ENCODE measurements around the gene OR2A12.

The OR2A12 gene

DNA sequence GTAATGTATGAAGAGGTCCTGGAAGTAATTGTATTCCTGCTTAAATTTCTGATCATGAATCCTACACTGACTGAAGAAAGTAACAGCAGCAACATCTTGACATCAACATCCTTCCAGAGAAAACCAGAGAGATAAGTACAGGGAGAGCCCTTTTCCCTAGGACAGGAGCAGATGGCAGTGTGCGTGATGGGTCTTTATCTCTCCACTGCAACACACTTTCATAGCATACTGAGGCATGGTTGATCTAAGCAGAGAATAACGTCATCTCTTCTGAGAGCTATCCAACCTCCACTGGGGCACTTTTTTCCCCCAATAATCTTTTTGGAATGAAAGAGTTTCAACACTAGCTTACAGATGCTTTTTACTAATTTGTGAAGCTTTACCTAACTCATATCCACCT lies 16.1 kb upstream of the OR2A12 start:
- Mint-ChIP-seq H3K9me3 (peaks cover 7% of the 10 kb centered on the region), H3K36me3 (ENCODE audit: low read depth) (no peaks in the 10 kb centered on the region), H3K27ac (no peak overlapping the region), H3K4me3 (no peak overlapping the region), H3K4me1 (no peaks in the 10 kb centered on the region), H3K27me3 (ENCODE audit: low read depth, poor library complexity) (peaks cover 11% of the 10 kb centered on the region)
- DNase-seq = no peak
- TF ChIP-seq, protein P1, sequence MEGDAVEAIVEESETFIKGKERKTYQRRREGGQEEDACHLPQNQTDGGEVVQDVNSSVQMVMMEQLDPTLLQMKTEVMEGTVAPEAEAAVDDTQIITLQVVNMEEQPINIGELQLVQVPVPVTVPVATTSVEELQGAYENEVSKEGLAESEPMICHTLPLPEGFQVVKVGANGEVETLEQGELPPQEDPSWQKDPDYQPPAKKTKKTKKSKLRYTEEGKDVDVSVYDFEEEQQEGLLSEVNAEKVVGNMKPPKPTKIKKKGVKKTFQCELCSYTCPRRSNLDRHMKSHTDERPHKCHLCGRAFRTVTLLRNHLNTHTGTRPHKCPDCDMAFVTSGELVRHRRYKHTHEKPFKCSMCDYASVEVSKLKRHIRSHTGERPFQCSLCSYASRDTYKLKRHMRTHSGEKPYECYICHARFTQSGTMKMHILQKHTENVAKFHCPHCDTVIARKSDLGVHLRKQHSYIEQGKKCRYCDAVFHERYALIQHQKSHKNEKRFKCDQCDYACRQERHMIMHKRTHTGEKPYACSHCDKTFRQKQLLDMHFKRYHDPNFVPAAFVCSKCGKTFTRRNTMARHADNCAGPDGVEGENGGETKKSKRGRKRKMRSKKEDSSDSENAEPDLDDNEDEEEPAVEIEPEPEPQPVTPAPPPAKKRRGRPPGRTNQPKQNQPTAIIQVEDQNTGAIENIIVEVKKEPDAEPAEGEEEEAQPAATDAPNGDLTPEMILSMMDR (IDR thresholded peaks at IDR 0.05) = no peak

DNA sequence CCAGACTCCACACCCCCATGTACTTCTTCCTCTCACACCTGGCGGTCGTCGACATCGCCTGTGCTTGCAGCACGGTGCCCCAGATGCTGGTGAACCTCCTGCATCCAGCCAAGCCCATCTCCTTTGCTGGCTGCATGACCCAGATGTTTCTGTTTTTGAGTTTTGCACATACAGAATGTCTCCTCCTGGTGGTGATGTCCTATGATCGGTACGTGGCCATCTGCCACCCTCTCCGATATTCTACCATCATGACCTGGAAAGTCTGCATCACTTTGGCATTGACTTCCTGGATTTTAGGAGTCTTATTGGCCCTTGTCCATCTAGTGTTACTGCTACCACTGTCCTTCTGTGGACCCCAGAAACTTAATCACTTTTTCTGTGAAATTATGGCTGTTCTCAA lies 11.7 kb upstream of the OR2A12 start:
- H3K4me1 Mint-ChIP-seq = no peaks in the 10 kb centered on the region
- no peaks in the 10 kb centered on the region for H3K36me3 Mint-ChIP-seq (ENCODE audit: low read depth)
- peaks cover 9% of the 10 kb centered on the region for H3K27me3 Mint-ChIP-seq (ENCODE audit: low read depth, poor library complexity)
- TF ChIP-seq, protein P1 (IDR thresholded peaks at IDR 0.05) = no peak
- H3K27ac Mint-ChIP-seq = no peak overlapping the region
- DNase-seq = no peak
- H3K4me3 Mint-ChIP-seq = no peak overlapping the region
- no peaks in the 10 kb centered on the region for H3K9me3 Mint-ChIP-seq

DNA sequence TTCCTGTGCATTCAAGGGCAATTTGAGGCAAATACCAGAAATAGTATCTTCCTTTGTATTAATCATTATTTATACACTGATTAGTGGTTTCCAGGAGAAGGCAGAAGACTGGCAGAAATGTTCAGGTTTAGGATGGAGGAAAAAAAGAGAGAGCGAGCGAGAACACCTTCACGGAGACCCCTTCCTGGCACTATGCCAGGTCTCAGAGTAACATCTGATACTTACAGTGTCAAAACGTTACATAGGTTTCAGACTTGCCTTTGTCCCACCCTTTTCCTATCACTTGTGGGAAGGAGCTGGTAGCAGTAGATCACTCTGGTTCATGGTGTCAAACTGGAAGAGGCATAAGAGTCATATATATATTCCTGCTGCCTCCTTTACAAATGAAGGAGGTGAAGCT lies 652 bp downstream of the OR2A12 start:
- Mint-ChIP-seq H3K4me3 (no peak overlapping the region), H3K27me3 (ENCODE audit: low read depth, poor library complexity) (peaks cover 4% of the 10 kb centered on the region), H3K9me3 (peaks cover 5% of the 10 kb centered on the region), H3K4me1 (no peaks in the 10 kb centered on the region), H3K27ac (no peak overlapping the region), H3K36me3 (ENCODE audit: low read depth) (no peaks in the 10 kb centered on the region)
- TF ChIP-seq, protein P1 (IDR thresholded peaks at IDR 0.05) = no peak
- DNase-seq = no peak

DNA sequence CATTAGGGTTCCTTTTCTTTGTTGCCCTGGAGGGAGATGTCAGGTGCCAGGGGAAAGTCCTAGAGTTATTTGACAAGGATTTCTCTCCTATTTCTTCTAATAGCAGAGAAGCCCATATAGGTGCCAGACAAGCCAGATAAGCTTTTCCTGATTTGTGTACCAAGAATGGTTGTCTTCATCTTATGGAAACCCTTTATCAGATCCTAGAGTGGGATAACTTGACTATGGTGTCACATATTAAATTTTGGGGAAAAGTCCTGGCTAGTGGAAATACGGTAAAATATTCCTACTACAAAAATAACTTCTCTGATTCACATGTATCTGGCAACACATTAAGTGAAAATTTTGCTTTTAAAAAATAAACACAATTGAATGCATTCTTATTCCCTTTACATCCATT lies 1.2 kb downstream of the OR2A12 start:
- peaks cover 4% of the 10 kb centered on the region for H3K27me3 Mint-ChIP-seq (ENCODE audit: low read depth, poor library complexity)
- H3K4me1 Mint-ChIP-seq = no peaks in the 10 kb centered on the region
- peaks cover 10% of the 10 kb centered on the region for H3K9me3 Mint-ChIP-seq
- H3K36me3 Mint-ChIP-seq (ENCODE audit: low read depth) = no peaks in the 10 kb centered on the region
- no peak for DNase-seq
- TF ChIP-seq, protein P1 (IDR thresholded peaks at IDR 0.05) = no peak
- H3K4me3 Mint-ChIP-seq = no peak overlapping the region
- no peak overlapping the region for H3K27ac Mint-ChIP-seq

DNA sequence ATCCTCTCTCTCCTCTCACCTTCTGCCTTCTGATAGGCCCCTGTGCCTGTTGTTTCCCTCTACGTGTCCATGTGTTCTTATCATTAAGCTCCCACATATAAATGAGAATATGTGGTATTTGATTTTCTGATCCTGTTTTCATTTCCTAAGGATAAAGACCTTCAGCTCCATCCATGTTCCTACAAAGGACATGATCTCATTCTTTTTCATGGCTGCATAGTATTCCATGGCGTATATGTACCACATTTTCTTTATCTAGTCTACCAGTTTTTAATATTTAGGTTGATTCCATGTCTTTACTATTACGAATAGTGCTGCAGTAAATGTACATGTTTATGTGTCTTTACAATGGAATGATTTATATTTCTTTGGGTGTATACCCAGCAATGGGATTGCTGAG lies 4.6 kb downstream of the OR2A12 start:
- Mint-ChIP-seq H3K27ac (no peak overlapping the region), H3K4me1 (no peaks in the 10 kb centered on the region), H3K4me3 (no peak overlapping the region), H3K36me3 (ENCODE audit: low read depth) (no peaks in the 10 kb centered on the region), H3K9me3 (peaks cover 13% of the 10 kb centered on the region), H3K27me3 (ENCODE audit: low read depth, poor library complexity) (peaks cover 4% of the 10 kb centered on the region)
- TF ChIP-seq, protein P1 (IDR thresholded peaks at IDR 0.05) = no peak
- DNase-seq = no peak

DNA sequence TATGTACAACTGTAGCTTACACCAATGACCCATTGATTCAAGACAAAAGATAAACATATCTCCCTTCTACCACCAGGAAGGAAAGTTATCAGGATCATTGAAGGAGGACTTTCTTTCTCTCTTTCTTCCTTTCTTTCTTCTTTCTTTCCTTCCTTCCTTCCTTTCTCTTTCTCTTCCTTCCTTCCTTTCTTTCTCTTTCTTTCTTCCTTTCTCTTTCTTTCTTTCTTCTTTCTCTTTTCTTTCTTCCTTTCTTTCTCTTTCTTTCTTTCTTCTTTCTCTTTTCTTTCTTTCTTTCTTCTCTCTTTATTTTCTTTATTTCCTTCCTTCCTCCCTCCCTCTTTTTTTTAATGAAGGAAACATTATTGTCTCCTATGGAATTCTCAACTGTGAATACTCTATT lies 12.7 kb downstream of the OR2A12 start:
- Mint-ChIP-seq H3K9me3 (no peaks in the 10 kb centered on the region), H3K36me3 (ENCODE audit: low read depth) (no peaks in the 10 kb centered on the region), H3K27ac (no peak overlapping the region), H3K4me1 (no peaks in the 10 kb centered on the region), H3K27me3 (ENCODE audit: low read depth, poor library complexity) (peaks cover 8% of the 10 kb centered on the region), H3K4me3 (no peak overlapping the region)
- TF ChIP-seq, protein P1 (IDR thresholded peaks at IDR 0.05) = no peak
- no peak for DNase-seq

All from nephron progenitor cell (in vitro differentiated cells).